C4-2B (cell line): Measurements from ENCODE around the gene ALPG.

Source experiments
- CTCF ChIP-seq: fragments of 450-650 bp; conservative IDR thresholded peaks from 2 replicates; pipeline ENCODE4 v1.5.1; 2017; ENCODE audit warnings: mild to moderate bottlenecking
- ZFX ChIP-seq: fragments of 450-650 bp; IDR thresholded peaks from 2 replicates; pipeline ENCODE4 v1.6.1; 2017

GRCh38 chr2:232384466-232384865, 22.2 kb upstream of the ALPG start:
- TF ChIP-seq CTCF (no peak), ZFX (no peak)
